HepG2 (cell line): ENCODE results near the gene B3GNT8. TPM values are rescaled to one million over a fixed set of nuclear protein-coding genes. Genes with fewer than 3 reads are reported as not detected.

Source experiments
- ADNP ChIP-seq: sonication (generic); formaldehyde crosslinking; IDR thresholded peaks from 2 replicates; pipeline ENCODE4 v1.4.0; 2020; ENCODE audit warnings: missing genetic modification reagents
- ATF7-NPFF ChIP-seq: sonication (generic); formaldehyde crosslinking; IDR thresholded peaks from 2 replicates; pipeline ENCODE4 v1.8.1; 2023; ENCODE audit warnings: mild to moderate bottlenecking, low read depth, missing genetic modification reagents, moderate library complexity
- CEBPG ChIP-seq: IDR thresholded peaks from 2 replicates; pipeline ENCODE4 v1.6.1; 2016
- ELF3 ChIP-seq: IDR thresholded peaks from 2 replicates; pipeline ENCODE4 v1.6.1; 2016; ENCODE audit warnings: missing genetic modification reagents, missing compliant biosample characterization
- GATAD1 ChIP-seq: IDR thresholded peaks from 2 replicates; pipeline ENCODE4 v1.6.1; 2016; ENCODE audit warnings: missing genetic modification reagents, missing compliant biosample characterization
- HHEX ChIP-seq: IDR thresholded peaks from 2 replicates; pipeline ENCODE4 v1.6.1; 2016; ENCODE audit warnings: control low read depth
- KMT2A ChIP-seq: sonication (generic); formaldehyde crosslinking; IDR thresholded peaks from 2 replicates; pipeline ENCODE4 v1.4.0; 2020; ENCODE audit warnings: missing genetic modification reagents
- POLR2A ChIP-seq, 2 experiments: IDR thresholded peaks; 2 replicates each; pipeline ENCODE4 v1.6.1; 2011; ENCODE audit warnings: low read depth in 2 of 2, low read length in 2 of 2, mild to moderate bottlenecking in 1 of 2, moderate library complexity in 1 of 2; ENCODE audit not compliant: insufficient read depth in 1 of 2
- SP5 ChIP-seq: IDR thresholded peaks from 2 replicates; pipeline ENCODE4 v1.6.1; 2016; ENCODE audit warnings: low read depth, borderline replicate concordance
- SRSF9 ChIP-seq: fragments of 200-400 bp; formaldehyde crosslinking; IDR thresholded peaks from 2 replicates; pipeline ENCODE4 v1.6.1; 2018; ENCODE audit warnings: borderline replicate concordance, mild to moderate bottlenecking, low read depth, low read length; ENCODE audit not compliant: insufficient read depth, poor library complexity, severe bottlenecking
- TCF12 ChIP-seq, 2 experiments: fragments of 450-650 bp in 1 of 2; sonication (generic) in 1 of 2; formaldehyde crosslinking in 1 of 2; IDR thresholded peaks; 2 replicates each; pipeline versions ENCODE4 v1.6.1 to v1.8.0; 2017 to 2022; ENCODE audit warnings: antibody characterized with exemption in 1 of 2, mild to moderate bottlenecking in 1 of 2, missing genetic modification reagents in 1 of 2, moderate library complexity in 1 of 2
- TCF7L2 ChIP-seq: IDR thresholded peaks from 2 replicates; pipeline ENCODE4 v1.6.1; 2011; ENCODE audit warnings: mild to moderate bottlenecking, low read depth, low read length, moderate library complexity
- TEAD2 ChIP-seq: sonication (generic); formaldehyde crosslinking; IDR thresholded peaks from 2 replicates; pipeline ENCODE4 v1.9.0; 2021; ENCODE audit warnings: missing genetic modification reagents
- ZFP37 ChIP-seq: sonication (generic); formaldehyde crosslinking; IDR thresholded peaks from 2 replicates; pipeline ENCODE4 v1.4.0; 2020; ENCODE audit warnings: missing genetic modification reagents, borderline replicate concordance
- ZKSCAN1 ChIP-seq: fragments of 150-350 bp; IDR thresholded peaks from 2 replicates; pipeline ENCODE4 v1.6.1; 2014; ENCODE audit warnings: low read length
- ZNF274 ChIP-seq: sonication (generic); formaldehyde crosslinking; IDR thresholded peaks from 2 replicates; pipeline ENCODE4 v1.5.1; 2020; ENCODE audit warnings: mild to moderate bottlenecking, missing genetic modification reagents
- ZNF543 ChIP-seq: sonication (generic); formaldehyde crosslinking; IDR thresholded peaks from 2 replicates; pipeline ENCODE4 v1.4.0; 2020; ENCODE audit warnings: mild to moderate bottlenecking, missing genetic modification reagents
- ZNF577 ChIP-seq: sonication (generic); formaldehyde crosslinking; IDR thresholded peaks from 2 replicates; pipeline ENCODE4 v1.4.0; 2020; ENCODE audit warnings: mild to moderate bottlenecking, low read depth, missing genetic modification reagents, borderline replicate concordance
- ZNF607 ChIP-seq: sonication (generic); formaldehyde crosslinking; IDR thresholded peaks from 2 replicates; pipeline ENCODE4 v1.5.1; 2020; ENCODE audit warnings: missing genetic modification reagents, mild to moderate bottlenecking, borderline replicate concordance
- ZZZ3 ChIP-seq: sonication (generic); formaldehyde crosslinking; IDR thresholded peaks from 2 replicates; pipeline ENCODE4 v1.4.0; 2020; ENCODE audit warnings: missing genetic modification reagents, mild to moderate bottlenecking, borderline replicate concordance
- polyA plus RNA-seq, 8 experiments: library from polyadenylated mRNA; depleted of rRNA in 3 of 8; stranded (reverse) in 7 of 8; unstranded in 1 of 8; fragments of >200 nt; fragmentation: Illumina TruSeq in 4 of 8; extraction: Trizol in 4 of 8; gene quantifications; 2 replicates each; pipeline versions ENCODE4 v1.2.1 to v1.2.3, GENCODE V29; 2011 to 2016; ENCODE audit warnings: low read depth in 4 of 8, missing spikeins in 1 of 8, mixed read lengths in 1 of 8; ENCODE audit not compliant: insufficient read depth in 1 of 8
- total RNA-seq, 5 experiments: library from RNA; depleted of rRNA; stranded (reverse); fragments of >200 nt; fragmentation: Illumina TruSeq; extraction: Trizol; gene quantifications; 2 replicates each; pipeline ENCODE4 v1.2.3, GENCODE V29; 2016; ENCODE audit warnings: low read depth in 1 of 5
- TF ChIP-seq, protein P1 (sequence below): sonication (generic); formaldehyde crosslinking; IDR thresholded peaks from 2 replicates; pipeline ENCODE4 v1.4.0; 2020; ENCODE audit warnings: missing genetic modification reagents, mild to moderate bottlenecking, borderline replicate concordance
- TF ChIP-seq, protein P2 (sequence below): IDR thresholded peaks from 2 replicates; pipeline ENCODE4 v1.6.1; 2018; ENCODE audit warnings: missing genetic modification reagents, mild to moderate bottlenecking, missing compliant biosample characterization
- TF ChIP-seq, protein P3 (sequence below): sonication (generic); formaldehyde crosslinking; IDR thresholded peaks from 2 replicates; pipeline ENCODE4 v1.4.0; 2020; ENCODE audit warnings: missing genetic modification reagents
- TF ChIP-seq, protein P4 (sequence below): sonication (generic); formaldehyde crosslinking; IDR thresholded peaks from 2 replicates; pipeline ENCODE4 v1.5.1; 2020; ENCODE audit warnings: missing genetic modification reagents, mild to moderate bottlenecking, borderline replicate concordance

The B3GNT8 gene
- total and polyA plus RNA-seq, 2 of the 13 experiments (the other 11 are each of a cell fraction or from before 2014, with no cell fraction given): 0.26 to 1.9 TPM

DNA sequence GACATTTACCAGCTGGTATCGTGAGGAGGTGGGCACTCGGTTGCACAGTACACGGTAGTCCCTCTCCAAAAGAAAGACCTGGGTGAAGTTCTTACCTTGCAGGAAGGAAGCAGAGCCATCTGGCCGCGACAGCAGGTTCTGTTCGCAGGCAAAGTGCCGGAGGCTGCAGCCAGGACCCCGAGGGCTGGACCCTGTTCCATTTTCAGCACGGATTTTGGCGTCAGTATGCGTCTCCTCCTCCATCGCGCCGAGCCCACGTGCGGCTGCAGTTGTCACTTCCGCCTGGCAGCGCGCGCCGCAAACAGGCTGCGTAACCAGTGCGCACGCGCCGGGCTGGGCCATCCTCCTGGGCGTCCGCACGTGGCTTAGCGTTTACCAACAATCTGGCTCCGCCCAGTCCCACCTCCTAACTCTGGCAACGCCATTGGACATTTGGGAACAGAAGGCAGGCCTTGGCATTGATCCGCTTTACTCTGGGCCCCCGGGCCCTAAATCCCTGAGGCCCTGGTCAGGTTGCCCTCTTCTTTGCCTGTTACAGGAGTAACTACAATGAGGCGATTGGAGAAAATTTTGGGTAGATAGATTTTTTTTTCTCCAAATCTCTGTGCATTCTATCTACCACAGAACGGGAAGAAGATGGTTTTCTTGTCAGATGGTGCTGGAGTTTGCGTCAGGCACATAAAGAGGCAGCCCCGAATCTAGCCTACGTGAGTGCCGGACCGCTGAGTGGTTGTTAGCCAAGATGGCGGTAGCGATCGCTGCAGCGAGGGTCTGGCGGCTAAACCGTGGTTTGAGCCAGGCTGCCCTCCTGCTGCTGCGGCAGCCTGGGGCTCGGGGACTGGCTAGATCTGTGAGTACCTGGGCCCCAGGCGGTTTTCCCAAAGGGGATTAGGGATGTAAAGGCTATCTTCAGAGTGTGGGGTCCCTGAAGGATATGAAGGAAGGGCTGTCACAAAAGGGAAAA is 29.8 kb downstream of the B3GNT8 start, which contains the start of the genes BCKDHA and EXOSC5 (continued):
- no peak for TF ChIP-seq ZNF577
- 0 out of 2 replicates have a peak, but pooled peaks have one; percentile 36 for TF ChIP-seq ZNF274 (CRISPR knock-in tag)
- no peak for TF ChIP-seq ZKSCAN1
- no peak for TF ChIP-seq TCF12 (IDR thresholded peaks at IDR 0.05)
- no peak for TF ChIP-seq TCF12 (CRISPR knock-in tag; IDR thresholded peaks at IDR 0.05)
- 0 out of 2 replicates have a peak, but pooled peaks have one; percentile 46 for TF ChIP-seq ZFP37 (CRISPR knock-in tag)
- TF ChIP-seq, protein P1, sequence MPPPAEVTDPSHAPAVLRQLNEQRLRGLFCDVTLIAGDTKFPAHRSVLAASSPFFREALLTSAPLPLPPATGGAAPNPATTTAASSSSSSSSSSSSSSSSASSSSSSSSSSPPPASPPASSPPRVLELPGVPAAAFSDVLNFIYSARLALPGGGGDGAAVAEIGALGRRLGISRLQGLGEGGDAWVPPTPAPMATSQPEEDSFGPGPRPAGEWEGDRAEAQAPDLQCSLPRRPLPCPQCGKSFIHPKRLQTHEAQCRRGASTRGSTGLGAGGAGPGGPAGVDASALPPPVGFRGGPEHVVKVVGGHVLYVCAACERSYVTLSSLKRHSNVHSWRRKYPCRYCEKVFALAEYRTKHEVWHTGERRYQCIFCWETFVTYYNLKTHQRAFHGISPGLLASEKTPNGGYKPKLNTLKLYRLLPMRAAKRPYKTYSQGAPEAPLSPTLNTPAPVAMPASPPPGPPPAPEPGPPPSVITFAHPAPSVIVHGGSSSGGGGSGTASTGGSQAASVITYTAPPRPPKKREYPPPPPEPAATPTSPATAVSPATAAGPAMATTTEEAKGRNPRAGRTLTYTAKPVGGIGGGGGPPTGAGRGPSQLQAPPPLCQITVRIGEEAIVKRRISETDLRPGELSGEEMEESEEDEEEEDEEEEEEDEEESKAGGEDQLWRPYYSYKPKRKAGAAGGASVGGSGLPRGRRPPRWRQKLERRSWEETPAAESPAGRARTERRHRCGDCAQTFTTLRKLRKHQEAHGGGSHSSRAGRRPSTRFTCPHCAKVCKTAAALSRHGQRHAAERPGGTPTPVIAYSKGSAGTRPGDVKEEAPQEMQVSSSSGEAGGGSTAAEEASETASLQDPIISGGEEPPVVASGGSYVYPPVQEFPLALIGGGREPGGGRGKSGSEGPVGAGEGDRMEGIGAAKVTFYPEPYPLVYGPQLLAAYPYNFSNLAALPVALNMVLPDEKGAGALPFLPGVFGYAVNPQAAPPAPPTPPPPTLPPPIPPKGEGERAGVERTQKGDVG: no peak
- 0 out of 2 replicates have a peak, but pooled peaks have one; percentile 93 for TF ChIP-seq ZNF607 (CRISPR knock-in tag)
- TF ChIP-seq ZNF543 (CRISPR knock-in tag): no peak
- TF ChIP-seq, protein P2, sequence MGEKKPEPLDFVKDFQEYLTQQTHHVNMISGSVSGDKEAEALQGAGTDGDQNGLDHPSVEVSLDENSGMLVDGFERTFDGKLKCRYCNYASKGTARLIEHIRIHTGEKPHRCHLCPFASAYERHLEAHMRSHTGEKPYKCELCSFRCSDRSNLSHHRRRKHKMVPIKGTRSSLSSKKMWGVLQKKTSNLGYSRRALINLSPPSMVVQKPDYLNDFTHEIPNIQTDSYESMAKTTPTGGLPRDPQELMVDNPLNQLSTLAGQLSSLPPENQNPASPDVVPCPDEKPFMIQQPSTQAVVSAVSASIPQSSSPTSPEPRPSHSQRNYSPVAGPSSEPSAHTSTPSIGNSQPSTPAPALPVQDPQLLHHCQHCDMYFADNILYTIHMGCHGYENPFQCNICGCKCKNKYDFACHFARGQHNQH: peak; percentile 77; the same call in 1 of the 2 replicates
- no peak for TF ChIP-seq TCF7L2
- peak; percentile 65 to 70 for TF ChIP-seq POLR2A (IDR thresholded peaks at IDR 0.05; ENCODE audit: insufficient read depth in 1 of 2, low read depth in 2 of 2, low read length in 2 of 2)
- peak; percentile 92 for TF ChIP-seq ELF3 (CRISPR knock-in tag)
- no peak for TF ChIP-seq ADNP (CRISPR knock-in tag)
- TF ChIP-seq HHEX (CRISPR knock-in tag): no peak
- TF ChIP-seq CEBPG (CRISPR knock-in tag): peak; percentile 33
- TF ChIP-seq, protein P3, sequence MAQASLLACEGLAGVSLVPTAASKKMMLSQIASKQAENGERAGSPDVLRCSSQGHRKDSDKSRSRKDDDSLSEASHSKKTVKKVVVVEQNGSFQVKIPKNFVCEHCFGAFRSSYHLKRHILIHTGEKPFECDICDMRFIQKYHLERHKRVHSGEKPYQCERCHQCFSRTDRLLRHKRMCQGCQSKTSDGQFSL (CRISPR knock-in tag): 0 out of 2 replicates have a peak, but pooled peaks have one; percentile 36
- no peak; the same call in 1 of the 2 replicates for TF ChIP-seq ZZZ3 (CRISPR knock-in tag)
- no peak for TF ChIP-seq TEAD2 (CRISPR knock-in tag)
- TF ChIP-seq, protein P4, sequence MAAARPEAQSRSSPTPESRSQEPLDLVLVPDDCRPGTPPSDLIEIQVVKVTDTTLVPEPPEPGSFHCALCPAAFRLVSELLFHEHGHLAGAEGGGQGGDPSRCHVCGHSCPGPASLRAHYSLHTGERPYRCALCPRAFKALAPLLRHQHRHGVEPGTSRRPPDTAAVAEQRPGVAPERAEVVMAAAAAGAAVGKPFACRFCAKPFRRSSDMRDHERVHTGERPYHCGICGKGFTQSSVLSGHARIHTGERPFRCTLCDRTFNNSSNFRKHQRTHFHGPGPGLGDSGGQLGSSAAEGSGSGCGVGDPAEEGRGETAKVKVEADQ (CRISPR knock-in tag): 0 out of 2 replicates have a peak, but pooled peaks have one; percentile 27
- TF ChIP-seq KMT2A (CRISPR knock-in tag): peak; percentile 58; the same call in 1 of the 2 replicates
- peak; percentile 67; the same call in 1 of the 2 replicates for TF ChIP-seq SP5 (CRISPR knock-in tag)
- peak; percentile 88; the same call in 1 of the 2 replicates for TF ChIP-seq ATF7-NPFF (CRISPR knock-in tag)
- TF ChIP-seq GATAD1 (CRISPR knock-in tag): peak; percentile 92
- no peak for TF ChIP-seq SRSF9
